Measurements from ENCODE around the gene PANK4. TPM values are rescaled to one million over a fixed set of nuclear protein-coding genes. Genes with fewer than 3 reads are reported as not detected.

PANK4 gene
- total and polyA plus RNA-seq, 9 of the 15 experiments (the other 6 are each of a cell fraction or from before 2014, with no cell fraction given): 0.93 to 55.6 (median 31.5) TPM

- TF ChIP-seq CUX1 (CRISPR knock-in tag; IDR thresholded peaks at IDR 0.05) (no peak), ZNF133 (CRISPR knock-in tag; IDR thresholded peaks at IDR 0.05) (no peak)
Measured at GRCh38 chr1:2501820-2502119, 24.6 kb downstream of the PANK4 start (continued).

GRCh38 chr1:2501041-2501819, 25.2 kb downstream of the PANK4 start:
- no TSS peak for BruUV-seq (replicated peaks)
- Histone ChIP-seq H3K9ac (ENCODE audit: insufficient read depth in 1 of 2, low read depth in 2 of 2, low read length in 2 of 2) (no peak overlapping the region; a peak in 1 of 4 replicates), H3K36me3 (ENCODE audit: control insufficient read depth, insufficient read depth, low read length) (no peaks in the 10 kb centered on the region), H3K4me2 (ENCODE audit: insufficient read depth, low read length) (no peak overlapping the region), H2AFZ (ENCODE audit: low read depth, low read length) (no peak overlapping the region), H4K20me1 (replicated peaks; ENCODE audit: control insufficient read depth, insufficient read depth, low read length) (peaks cover 23% of the 10 kb centered on the region), H3K27ac (ENCODE audit: extremely low read depth, low read depth, low read length) (no peak overlapping the region), H3K27me3 (ENCODE audit: control insufficient read depth in 2 of 2, insufficient read depth in 2 of 2, low read length in 2 of 2) (peaks cover 37 to 56% of the 10 kb centered on the region in 2 experiments; a peak in 4 of 5 replicates), H3K9me1 (ENCODE audit: control insufficient read depth, insufficient read depth, low read length) (no peaks in the 10 kb centered on the region), H3K79me2 (ENCODE audit: control insufficient read depth, insufficient read depth, low read length) (no peaks in the 10 kb centered on the region), H3K4me1 (replicated peaks in 1 of 2; ENCODE audit: control insufficient read depth in 2 of 2, insufficient read depth in 2 of 2, low read length in 2 of 2) (peaks cover 0 to 89% of the 10 kb centered on the region in 2 experiments; a peak in 2 of 5 replicates), H3K9me3 (replicated peaks; ENCODE audit: control insufficient read depth, insufficient read depth, low read depth, low read length) (no peaks in the 10 kb centered on the region), H3K4me3 (no peak overlapping the region)
- ChIA-PET POLR2A (interaction anchor here (0.6 to 2.1 kb wide), 5 partner anchors 12 to 35 kb away, joined by 3 to 9 read pairs (median 5); partner anchors contain the start of gene PLCH2), CTCF (ENCODE audit: low intra/inter-chr PET ratio) (no interaction called here)
- in situ Hi-C loops (cut with MboI) (no loop called here), intact Hi-C loops (cut with micrococcal nuclease) (no loop called here)
- no peak for ATAC-seq
- TF ChIP-seq ZFP36 (IDR thresholded peaks at IDR 0.05; ENCODE audit: low read depth, low read length, partially characterized antibody): peak; percentile 83
- no peak for TF ChIP-seq PATZ1 (CRISPR knock-in tag; IDR thresholded peaks at IDR 0.05; ENCODE audit: borderline replicate concordance)
- TF ChIP-seq STAT5B (CRISPR knock-in tag; IDR thresholded peaks at IDR 0.05): no peak
- TF ChIP-seq PCBP1 (IDR thresholded peaks at IDR 0.05; ENCODE audit: low read depth, low read length, poor library complexity, severe bottlenecking): peak; percentile 38
- no peak for TF ChIP-seq JUNB (CRISPR knock-in tag; conservative IDR thresholded peaks at IDR 0.05)
- no peak for TF ChIP-seq ZNF780A (CRISPR knock-in tag; IDR thresholded peaks at IDR 0.05)
- no peak for TF ChIP-seq ZBTB8A (IDR thresholded peaks at IDR 0.05; ENCODE audit: partially characterized antibody)
- TF ChIP-seq MITF (IDR thresholded peaks at IDR 0.05): no peak
- 10% methylated on average over 28 of the region's 28 CpGs for WGBS (ENCODE audit: insufficient coverage, low coverage, missing lambda C conversion rate)
- no peak for FAIRE-seq
- DNase-seq (ENCODE audit: extremely low read depth in 1 of 4, low spot score in 3 of 4): no peak
